CD4-positive, alpha-beta T cell treated with Interleukin-12 subunit alpha and Interleukin-12 subunit beta, for 1 hour (primary cell): ENCODE data around the gene STAT1.
A peak's percentile ranks its signal among the peaks of the same experiment; 100 is the strongest.
"Not testable (repeated sequence)": the region's sequence is repeated elsewhere in the genome, so short reads cannot be mapped to it uniquely, and the experiment has no call there.

Source experiments
- DNase-seq: peaks from one replicate; pipeline ENCODE4 v3.0.0-alpha.2; 2020

STAT1 gene

GRCh38 chr2:190979906-190980629, 33.9 kb downstream of the STAT1 start:
- DNase-seq = no peak

GRCh38 chr2:190978389-190979053, 35.5 kb downstream of the STAT1 start:
- DNase-seq = no peak

- DNase-seq = no peak
Measured at GRCh38 chr2:190977505-190977904, 36.5 kb downstream of the STAT1 start.

GRCh38 chr2:190976521-190976920, 37.5 kb downstream of the STAT1 start:
- DNase-seq = no peak

GRCh38 chr2:190974629-190975361, 39.2 kb downstream of the STAT1 start:
- no peak for DNase-seq

- no peak for DNase-seq
Measured at GRCh38 chr2:190973726-190974628, 40.0 kb downstream of the STAT1 start.

GRCh38 chr2:190973262-190973661, 40.7 kb downstream of the STAT1 start:
- DNase-seq = no peak

- DNase-seq = no peak
Measured at GRCh38 chr2:190972846-190973245, 41.1 kb downstream of the STAT1 start.

- no peak for DNase-seq
Measured at GRCh38 chr2:190972213-190972612, 41.8 kb downstream of the STAT1 start.

- no peak for DNase-seq
Measured at GRCh38 chr2:190970873-190971506, 43.0 kb downstream of the STAT1 start.

- DNase-seq = no peak
Measured at GRCh38 chr2:190970160-190970559, 43.8 kb downstream of the STAT1 start.

- DNase-seq = no peak
Measured at GRCh38 chr2:190968522-190968921, 45.4 kb downstream of the STAT1 start.

- no peak for DNase-seq
Measured at GRCh38 chr2:190965580-190966222, 48.3 kb downstream of the STAT1 start.

- peak; percentile 14 for DNase-seq
Measured at GRCh38 chr2:190964170-190964795, 49.7 kb downstream of the STAT1 start.

- no peak for DNase-seq
Measured at GRCh38 chr2:190963088-190963487, 50.9 kb downstream of the STAT1 start.

GRCh38 chr2:190961918-190962487, 52.0 kb downstream of the STAT1 start:
- DNase-seq = no peak

GRCh38 chr2:190961117-190961516, 52.9 kb downstream of the STAT1 start:
- not testable (repeated sequence) for DNase-seq

GRCh38 chr2:190959911-190960788, 53.8 kb downstream of the STAT1 start:
- no peak for DNase-seq

- no peak for DNase-seq
Measured at GRCh38 chr2:190953257-190953656, 60.7 kb downstream of the STAT1 start.

GRCh38 chr2:190950566-190950991, 63.4 kb downstream of the STAT1 start:
- DNase-seq = no peak
